ENCODE results near the gene TRAP1. TPM values are rescaled to one million over a fixed set of nuclear protein-coding genes. Genes with fewer than 3 reads are reported as not detected.

Gene TRAP1
- polyA plus RNA-seq, 4 donors = 25.5 to 89.2 (median 64.5) TPM

DNA sequence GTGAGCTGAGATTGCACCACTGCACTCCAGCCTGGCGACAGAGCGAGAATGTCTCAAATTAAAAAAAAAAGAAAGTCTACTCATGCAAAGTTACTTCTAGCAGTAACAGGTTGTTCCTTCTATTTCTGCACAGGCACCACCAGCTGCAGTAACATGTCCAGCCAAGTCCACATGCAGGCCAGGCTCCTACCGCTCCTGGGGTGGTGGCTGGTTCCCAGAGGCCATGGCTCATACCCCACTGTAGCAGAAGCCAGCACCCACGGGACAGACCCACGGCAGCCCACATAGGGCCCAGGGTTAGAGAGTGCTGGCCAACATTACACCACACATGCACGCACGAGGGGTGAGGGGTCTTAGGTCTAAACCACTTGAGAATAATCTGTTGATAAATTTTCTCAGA, 26.7 kb upstream of the TRAP1 start:
- FAIRE-seq (no peak), DNase-seq (no peak)
- Histone ChIP-seq H3K4me3 (ENCODE audit: low read depth in 1 of 3, low read length in 3 of 3) (no peak overlapping the region), H3K4me1 (ENCODE audit: control insufficient read depth in 3 of 3, insufficient read depth in 2 of 3, low read depth in 1 of 3, low read length in 2 of 3) (no peaks in the 10 kb centered on the region), H3K27ac (ENCODE audit: low read depth in 1 of 3, low read length in 2 of 3) (no peak overlapping the region), H3K27me3 (ENCODE audit: control insufficient read depth in 3 of 3, insufficient read depth in 3 of 3, low read length in 3 of 3) (no peaks in the 10 kb centered on the region), H3K36me3 (ENCODE audit: control insufficient read depth in 3 of 3, insufficient read depth in 2 of 3, low read depth in 1 of 3, low read length in 3 of 3) (peaks cover 15 to 83% (median 38%) of the 10 kb centered on the region in 3 donors), H3K9me3 (ENCODE audit: control insufficient read depth in 2 of 2, insufficient read depth in 1 of 2, low read depth in 1 of 2, low read length in 1 of 2) (no peaks in the 10 kb centered on the region)
- WGBS, 3 donors = 90 to 95% (median 93%) methylated on average over 7 of the region's 7 CpGs

DNA sequence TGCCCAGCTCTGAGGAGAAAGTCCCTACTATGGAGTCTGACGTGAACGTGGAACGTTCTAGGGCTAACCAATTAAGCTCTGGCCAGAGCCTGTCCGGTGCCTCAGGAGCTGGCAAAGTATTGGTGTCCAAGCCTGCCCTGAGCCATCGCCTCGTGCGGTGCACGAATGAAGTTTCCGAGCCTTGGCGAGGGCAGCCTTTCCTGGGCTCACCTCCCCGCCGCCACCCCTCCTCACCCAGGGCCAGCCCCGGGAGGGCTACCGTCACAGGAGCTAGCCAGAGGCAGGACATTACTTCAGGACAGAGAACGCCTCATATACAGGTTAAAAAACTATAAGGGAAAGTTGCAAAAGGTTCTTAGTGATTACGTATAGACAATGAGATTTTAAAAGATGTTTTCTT, 23.6 kb upstream of the TRAP1 start:
- FAIRE-seq (no peak), DNase-seq (no peak)
- H3K9me3 ChIP-seq (ENCODE audit: control insufficient read depth in 2 of 2, insufficient read depth in 1 of 2, low read depth in 1 of 2, low read length in 1 of 2) = no peaks in the 10 kb centered on the region
- H3K36me3 ChIP-seq (ENCODE audit: control insufficient read depth in 3 of 3, insufficient read depth in 2 of 3, low read depth in 1 of 3, low read length in 3 of 3) = peaks cover 23 to 89% (median 40%) of the 10 kb centered on the region in 3 donors
- no peak overlapping the region for H3K27ac ChIP-seq (ENCODE audit: low read depth in 1 of 3, low read length in 2 of 3)
- no peaks in the 10 kb centered on the region for H3K4me1 ChIP-seq (ENCODE audit: control insufficient read depth in 3 of 3, insufficient read depth in 2 of 3, low read depth in 1 of 3, low read length in 2 of 3)
- no peaks in the 10 kb centered on the region for H3K27me3 ChIP-seq (ENCODE audit: control insufficient read depth in 3 of 3, insufficient read depth in 3 of 3, low read length in 3 of 3)
- WGBS, 3 donors = 95 to 98% (median 98%) methylated on average over 16 of the region's 16 CpGs
- H3K4me3 ChIP-seq (ENCODE audit: low read depth in 1 of 3, low read length in 3 of 3) = no peak overlapping the region

DNA sequence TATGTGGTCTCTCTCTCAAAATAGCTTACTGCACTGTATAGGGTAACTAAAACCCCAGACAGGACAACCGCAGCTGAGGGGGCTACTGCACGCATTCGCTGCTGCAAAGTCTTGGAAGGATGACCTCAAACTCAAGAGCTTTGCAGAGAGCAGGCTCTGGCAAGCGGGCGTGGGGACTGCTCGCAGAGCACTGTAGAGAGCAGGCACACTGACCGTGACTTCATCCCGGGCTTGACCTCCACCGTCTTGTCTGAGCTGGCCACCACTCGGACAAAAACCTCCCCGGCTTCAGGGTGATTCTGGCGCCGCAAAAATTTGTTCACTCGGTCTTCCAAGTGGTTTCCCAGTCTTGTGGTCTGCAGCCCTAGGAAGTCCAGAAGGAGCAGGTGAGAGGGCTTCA, 22.9 kb upstream of the TRAP1 start:
- Histone ChIP-seq H3K9me3 (ENCODE audit: control insufficient read depth in 2 of 2, insufficient read depth in 1 of 2, low read depth in 1 of 2, low read length in 1 of 2) (no peaks in the 10 kb centered on the region), H3K27me3 (ENCODE audit: control insufficient read depth in 3 of 3, insufficient read depth in 3 of 3, low read length in 3 of 3) (no peaks in the 10 kb centered on the region), H3K4me3 (ENCODE audit: low read depth in 1 of 3, low read length in 3 of 3) (no peak overlapping the region), H3K4me1 (ENCODE audit: control insufficient read depth in 3 of 3, insufficient read depth in 2 of 3, low read depth in 1 of 3, low read length in 2 of 3) (no peaks in the 10 kb centered on the region), H3K27ac (ENCODE audit: low read depth in 1 of 3, low read length in 2 of 3) (no peak overlapping the region), H3K36me3 (ENCODE audit: control insufficient read depth in 3 of 3, insufficient read depth in 2 of 3, low read depth in 1 of 3, low read length in 3 of 3) (peaks cover 26 to 91% (median 38%) of the 10 kb centered on the region in 3 donors)
- FAIRE-seq (no peak), DNase-seq (no peak)
- WGBS, 3 donors = 93 to 96% (median 95%) methylated on average over 14 of the region's 14 CpGs

DNA sequence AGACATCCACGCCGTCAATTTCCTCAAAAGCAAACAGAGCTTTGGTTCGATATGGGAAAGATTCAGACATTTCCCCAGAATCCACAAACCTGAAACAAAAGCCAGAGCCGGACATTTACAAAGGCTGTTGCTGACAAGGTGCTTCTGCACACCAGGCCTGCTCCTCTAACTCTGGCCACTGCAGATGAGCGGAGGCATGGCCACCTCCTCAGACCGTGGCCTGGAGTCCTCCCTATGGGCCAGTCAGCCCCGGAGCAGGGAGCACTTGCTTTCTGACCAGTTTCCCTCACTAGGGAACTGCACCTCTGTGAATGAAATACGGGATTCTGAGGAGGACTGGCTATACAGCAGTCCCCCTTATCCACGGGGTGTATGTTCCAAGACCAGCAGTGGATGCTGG, 22.3 kb upstream of the TRAP1 start:
- Histone ChIP-seq H3K36me3 (ENCODE audit: control insufficient read depth in 3 of 3, insufficient read depth in 2 of 3, low read depth in 1 of 3, low read length in 3 of 3) (peaks cover 26 to 93% (median 39%) of the 10 kb centered on the region in 3 donors), H3K4me1 (ENCODE audit: control insufficient read depth in 3 of 3, insufficient read depth in 2 of 3, low read depth in 1 of 3, low read length in 2 of 3) (no peaks in the 10 kb centered on the region), H3K27ac (ENCODE audit: low read depth in 1 of 3, low read length in 2 of 3) (no peak overlapping the region), H3K4me3 (ENCODE audit: low read depth in 1 of 3, low read length in 3 of 3) (no peak overlapping the region), H3K27me3 (ENCODE audit: control insufficient read depth in 3 of 3, insufficient read depth in 3 of 3, low read length in 3 of 3) (no peaks in the 10 kb centered on the region), H3K9me3 (ENCODE audit: control insufficient read depth in 2 of 2, insufficient read depth in 1 of 2, low read depth in 1 of 2, low read length in 1 of 2) (no peaks in the 10 kb centered on the region)
- 94 to 96% (median 95%) methylated on average over 9 of the region's 9 CpGs for WGBS, 3 donors
- FAIRE-seq (no peak), DNase-seq (no peak)

DNA sequence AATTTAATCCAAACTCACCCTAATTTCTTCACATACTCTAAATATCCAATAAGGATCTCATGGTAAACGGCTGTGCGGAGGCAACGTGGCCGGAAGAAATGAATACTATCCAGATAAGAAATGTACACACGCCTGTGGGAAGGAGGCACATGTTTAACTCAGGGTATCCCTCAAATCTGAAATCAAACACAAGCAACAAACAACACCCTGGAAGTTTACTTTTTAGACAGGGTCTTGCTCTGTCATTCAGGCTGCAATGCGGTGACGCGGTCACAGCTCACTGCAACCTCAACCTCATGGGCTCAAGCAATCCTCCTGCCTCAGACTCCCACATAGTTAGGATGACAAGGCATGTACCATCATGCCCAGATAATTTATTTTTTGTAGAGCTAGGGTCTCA, 21.2 kb upstream of the TRAP1 start:
- no peaks in the 10 kb centered on the region for H3K27me3 ChIP-seq (ENCODE audit: control insufficient read depth in 3 of 3, insufficient read depth in 3 of 3, low read length in 3 of 3)
- no peak overlapping the region for H3K4me3 ChIP-seq (ENCODE audit: low read depth in 1 of 3, low read length in 3 of 3)
- 89 to 96% (median 95%) methylated on average over 8 of the region's 8 CpGs for WGBS, 3 donors
- H3K9me3 ChIP-seq (ENCODE audit: control insufficient read depth in 2 of 2, insufficient read depth in 1 of 2, low read depth in 1 of 2, low read length in 1 of 2) = no peaks in the 10 kb centered on the region
- no peak for DNase-seq
- FAIRE-seq = no peak
- H3K4me1 ChIP-seq (ENCODE audit: control insufficient read depth in 3 of 3, insufficient read depth in 2 of 3, low read depth in 1 of 3, low read length in 2 of 3) = no peaks in the 10 kb centered on the region
- no peak overlapping the region for H3K27ac ChIP-seq (ENCODE audit: low read depth in 1 of 3, low read length in 2 of 3)
- H3K36me3 ChIP-seq (ENCODE audit: control insufficient read depth in 3 of 3, insufficient read depth in 2 of 3, low read depth in 1 of 3, low read length in 3 of 3) = peaks cover 29 to 95% (median 43%) of the 10 kb centered on the region in 3 donors

DNA sequence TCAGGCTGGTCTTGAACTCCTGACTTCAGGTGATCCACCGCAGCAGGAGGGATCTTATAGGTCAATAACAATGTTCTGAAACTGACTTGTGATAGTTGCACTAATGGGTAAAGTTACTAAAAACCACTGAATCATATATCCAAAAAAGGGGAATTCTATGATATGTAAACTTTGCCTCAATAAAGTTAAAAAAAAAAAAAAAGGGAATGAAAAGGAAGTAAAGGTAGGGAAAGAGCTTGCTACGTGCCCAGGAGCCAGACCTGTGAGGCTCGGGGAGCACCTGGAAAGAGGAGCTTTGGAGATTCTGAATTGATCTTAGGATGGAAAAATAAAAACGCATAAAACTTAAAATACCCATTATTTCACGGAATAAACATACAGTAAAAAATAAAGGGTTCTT, 20.8 kb upstream of the TRAP1 start:
- Histone ChIP-seq H3K9me3 (ENCODE audit: control insufficient read depth in 2 of 2, insufficient read depth in 1 of 2, low read depth in 1 of 2, low read length in 1 of 2) (no peaks in the 10 kb centered on the region), H3K27me3 (ENCODE audit: control insufficient read depth in 3 of 3, insufficient read depth in 3 of 3, low read length in 3 of 3) (no peaks in the 10 kb centered on the region), H3K4me3 (ENCODE audit: low read depth in 1 of 3, low read length in 3 of 3) (no peak overlapping the region), H3K4me1 (ENCODE audit: control insufficient read depth in 3 of 3, insufficient read depth in 2 of 3, low read depth in 1 of 3, low read length in 2 of 3) (no peaks in the 10 kb centered on the region), H3K27ac (ENCODE audit: low read depth in 1 of 3, low read length in 2 of 3) (no peak overlapping the region), H3K36me3 (ENCODE audit: control insufficient read depth in 3 of 3, insufficient read depth in 2 of 3, low read depth in 1 of 3, low read length in 3 of 3) (peaks cover 29 to 94% (median 41%) of the 10 kb centered on the region in 3 donors)
- DNase-seq = no peak
- WGBS, 3 donors = 85 to 96% (median 96%) methylated on average over 5 of the region's 5 CpGs
- no peak for FAIRE-seq

DNA sequence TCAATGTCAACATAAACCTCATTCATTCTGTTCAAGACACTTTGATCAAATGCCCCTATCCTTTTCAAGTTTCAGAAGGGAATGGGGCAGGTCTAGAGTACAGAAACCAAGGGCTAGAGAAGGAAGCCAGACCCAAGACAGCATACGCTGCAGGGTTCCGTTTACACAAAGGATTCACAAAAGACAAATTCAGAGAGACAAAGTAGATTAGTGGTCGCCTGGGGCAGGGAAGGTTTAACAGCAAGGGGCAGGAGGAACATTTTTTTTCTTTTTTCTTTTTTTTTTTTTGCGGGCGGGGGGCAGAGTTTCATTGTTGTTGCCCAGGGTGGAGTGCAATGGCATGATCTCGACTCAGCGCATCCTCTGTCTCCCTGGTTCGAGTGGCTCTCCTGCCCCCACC, 19.9 kb upstream of the TRAP1 start:
- H3K27ac ChIP-seq (ENCODE audit: low read depth in 1 of 3, low read length in 2 of 3) = no peak overlapping the region
- FAIRE-seq = no peak
- no peaks in the 10 kb centered on the region for H3K27me3 ChIP-seq (ENCODE audit: control insufficient read depth in 3 of 3, insufficient read depth in 3 of 3, low read length in 3 of 3)
- 86 to 93% (median 91%) methylated on average over 8 of the region's 8 CpGs for WGBS, 3 donors
- H3K9me3 ChIP-seq (ENCODE audit: control insufficient read depth in 2 of 2, insufficient read depth in 1 of 2, low read depth in 1 of 2, low read length in 1 of 2) = no peaks in the 10 kb centered on the region
- peaks cover 29 to 94% (median 35%) of the 10 kb centered on the region in 3 donors for H3K36me3 ChIP-seq (ENCODE audit: control insufficient read depth in 3 of 3, insufficient read depth in 2 of 3, low read depth in 1 of 3, low read length in 3 of 3)
- H3K4me1 ChIP-seq (ENCODE audit: control insufficient read depth in 3 of 3, insufficient read depth in 2 of 3, low read depth in 1 of 3, low read length in 2 of 3) = no peaks in the 10 kb centered on the region
- no peak overlapping the region for H3K4me3 ChIP-seq (ENCODE audit: low read depth in 1 of 3, low read length in 3 of 3)
- DNase-seq = no peak

DNA sequence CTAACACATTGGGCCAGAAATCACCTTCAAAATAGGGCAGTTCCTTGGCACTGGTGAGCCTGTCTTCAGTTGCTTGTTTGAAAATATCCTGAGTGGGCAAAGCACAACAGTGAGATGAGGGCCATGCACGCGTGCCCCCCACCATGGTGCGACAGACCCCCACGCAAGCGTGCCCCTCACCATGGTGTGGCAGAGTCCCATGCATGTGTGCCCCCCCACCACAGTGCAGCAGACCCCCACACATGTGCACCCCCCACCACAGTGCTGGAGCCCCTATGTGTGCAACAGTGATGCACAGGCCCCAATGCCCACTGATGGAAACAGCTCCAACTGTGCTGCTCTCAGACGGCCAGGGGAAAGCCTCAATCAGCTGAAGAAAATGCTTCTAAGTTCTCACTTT, 18.8 kb upstream of the TRAP1 start:
- FAIRE-seq (no peak), DNase-seq (no peak)
- no peak overlapping the region for H3K27ac ChIP-seq (ENCODE audit: low read depth in 1 of 3, low read length in 2 of 3)
- H3K4me1 ChIP-seq (ENCODE audit: control insufficient read depth in 3 of 3, insufficient read depth in 2 of 3, low read depth in 1 of 3, low read length in 2 of 3) = no peaks in the 10 kb centered on the region
- H3K4me3 ChIP-seq (ENCODE audit: low read depth in 1 of 3, low read length in 3 of 3) = no peak overlapping the region
- WGBS, 3 donors = 91 to 96% (median 92%) methylated on average over 6 of the region's 6 CpGs
- no peaks in the 10 kb centered on the region for H3K27me3 ChIP-seq (ENCODE audit: control insufficient read depth in 3 of 3, insufficient read depth in 3 of 3, low read length in 3 of 3)
- H3K9me3 ChIP-seq (ENCODE audit: control insufficient read depth in 2 of 2, insufficient read depth in 1 of 2, low read depth in 1 of 2, low read length in 1 of 2) = no peaks in the 10 kb centered on the region
- H3K36me3 ChIP-seq (ENCODE audit: control insufficient read depth in 3 of 3, insufficient read depth in 2 of 3, low read depth in 1 of 3, low read length in 3 of 3) = peaks cover 27 to 95% (median 41%) of the 10 kb centered on the region in 3 donors

DNA sequence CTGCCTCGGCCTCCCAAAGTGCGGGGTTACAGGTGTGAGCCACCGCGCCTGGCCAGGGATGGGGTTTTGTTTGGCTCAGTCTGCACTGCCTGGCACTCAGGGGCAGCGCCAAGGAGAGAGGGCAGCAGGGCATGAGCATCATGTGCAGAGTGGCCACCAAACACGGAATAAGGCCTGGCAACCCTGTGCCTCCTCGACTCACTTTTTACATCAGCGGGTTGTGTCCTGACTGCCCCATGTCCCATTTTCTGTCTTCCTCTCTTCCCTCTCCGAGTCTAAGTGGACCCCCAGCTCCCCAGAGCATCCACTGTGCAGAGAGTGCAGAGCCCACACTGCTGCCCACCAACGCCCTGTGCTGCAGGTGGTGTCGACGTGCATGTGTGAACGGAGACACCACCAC, 18.2 kb upstream of the TRAP1 start:
- FAIRE-seq (no peak), DNase-seq (no peak)
- Histone ChIP-seq H3K36me3 (ENCODE audit: control insufficient read depth in 3 of 3, insufficient read depth in 2 of 3, low read depth in 1 of 3, low read length in 3 of 3) (peaks cover 29 to 96% (median 47%) of the 10 kb centered on the region in 3 donors), H3K9me3 (ENCODE audit: control insufficient read depth in 2 of 2, insufficient read depth in 1 of 2, low read depth in 1 of 2, low read length in 1 of 2) (no peaks in the 10 kb centered on the region), H3K27ac (ENCODE audit: low read depth in 1 of 3, low read length in 2 of 3) (no peak overlapping the region), H3K4me3 (ENCODE audit: low read depth in 1 of 3, low read length in 3 of 3) (no peak overlapping the region), H3K4me1 (ENCODE audit: control insufficient read depth in 3 of 3, insufficient read depth in 2 of 3, low read depth in 1 of 3, low read length in 2 of 3) (no peaks in the 10 kb centered on the region), H3K27me3 (ENCODE audit: control insufficient read depth in 3 of 3, insufficient read depth in 3 of 3, low read length in 3 of 3) (no peaks in the 10 kb centered on the region)
- WGBS, 3 donors = 94 to 98% (median 98%) methylated on average over 13 of the region's 13 CpGs
